Activated naive CD8-positive, alpha-beta T cell treated with anti-CD3 and anti-CD28 coated beads, Interleukin-2, amount 50 U/mL, for 24 hours (primary cell): ENCODE measurements around the gene PML.
A peak's percentile ranks its signal among the peaks of the same experiment; 100 is the strongest.
"Not testable (repeated sequence)": the region's sequence is repeated elsewhere in the genome, so short reads cannot be mapped to it uniquely, and the experiment has no call there.

Experiments used
- ATAC-seq: fragments of 150-1000 bp; cut with Tn5 transposase; one replicate; pipeline ENCODE4 v1.10.0; 2021
- DNase-seq: peaks from one replicate; pipeline ENCODE4 v3.0.0; 2021
- H3K27ac Mint-ChIP-seq: one replicate; pipeline ENCODE4 v1.8.0; 2021; ENCODE audit warnings: mild to moderate bottlenecking, mixed read lengths
- H3K27me3 Mint-ChIP-seq: one replicate; pipeline ENCODE4 v1.8.0; 2021; ENCODE audit warnings: mixed read lengths
- H3K36me3 Mint-ChIP-seq: one replicate; pipeline ENCODE4 v1.8.0; 2021; ENCODE audit warnings: low read depth, mixed read lengths
- H3K4me1 Mint-ChIP-seq: one replicate; pipeline ENCODE4 v1.8.0; 2021; ENCODE audit warnings: mixed read lengths
- H3K4me3 Mint-ChIP-seq: one replicate; pipeline ENCODE4 v1.8.0; 2021; ENCODE audit warnings: mild to moderate bottlenecking, moderate library complexity, mixed read lengths
- H3K9me3 Mint-ChIP-seq: one replicate; pipeline ENCODE4 v1.8.0; 2021; ENCODE audit warnings: mixed read lengths

Gene PML

GRCh38 chr15:73969151-73969759 is 25.3 kb upstream of the PML start:
- Mint-ChIP-seq H3K36me3 (peaks cover 2% of the 10 kb centered on the region), H3K27me3 (peaks cover 3% of the 10 kb centered on the region), H3K9me3 (peaks cover 2% of the 10 kb centered on the region), H3K4me1 (peaks cover 30% of the 10 kb centered on the region), H3K27ac (no peak overlapping the region), H3K4me3 (no peak overlapping the region)
- ATAC-seq (no peak), DNase-seq (no peak)

- DNase-seq (peak; percentile 83), ATAC-seq (peak; percentile 76)
- Mint-ChIP-seq H3K27ac (no peak overlapping the region), H3K4me1 (peaks cover 27% of the 10 kb centered on the region), H3K36me3 (peaks cover 4% of the 10 kb centered on the region), H3K27me3 (peaks cover 19% of the 10 kb centered on the region), H3K4me3 (no peak overlapping the region), H3K9me3 (peaks cover 3% of the 10 kb centered on the region)
These were observed 21.4 kb upstream of the PML start for GRCh38 chr15:73972984-73973682.

- Mint-ChIP-seq H3K27me3 (peaks cover 19% of the 10 kb centered on the region), H3K4me1 (peaks cover 27% of the 10 kb centered on the region)
- not testable (repeated sequence) for H3K27ac Mint-ChIP-seq, ATAC-seq, H3K9me3 Mint-ChIP-seq, H3K36me3 Mint-ChIP-seq, DNase-seq, H3K4me3 Mint-ChIP-seq
These were observed 20.8 kb upstream of the PML start for GRCh38 chr15:73973683-73974200.

- DNase-seq, H3K4me3 Mint-ChIP-seq, H3K9me3 Mint-ChIP-seq, H3K27ac Mint-ChIP-seq, H3K36me3 Mint-ChIP-seq: not testable (repeated sequence)
- peak; percentile 27 for ATAC-seq
- Mint-ChIP-seq H3K4me1 (peaks cover 34% of the 10 kb centered on the region), H3K27me3 (peaks cover 22% of the 10 kb centered on the region)
These were observed 18.9 kb upstream of the PML start for GRCh38 chr15:73975440-73976125.

- H3K9me3 Mint-ChIP-seq = peaks cover 3% of the 10 kb centered on the region
- H3K4me3 Mint-ChIP-seq = no peak overlapping the region
- H3K4me1 Mint-ChIP-seq = peaks cover 55% of the 10 kb centered on the region
- peaks cover 22% of the 10 kb centered on the region for H3K27me3 Mint-ChIP-seq
- no peak for ATAC-seq
- no peak for DNase-seq
- H3K27ac Mint-ChIP-seq = peak overlapping the region; percentile 59
- peaks cover 4% of the 10 kb centered on the region for H3K36me3 Mint-ChIP-seq
These were observed 15.6 kb upstream of the PML start for GRCh38 chr15:73978896-73979295.

GRCh38 chr15:73979636-73980035 is 14.9 kb upstream of the PML start:
- Mint-ChIP-seq H3K4me1 (peaks cover 55% of the 10 kb centered on the region), H3K27me3 (peaks cover 17% of the 10 kb centered on the region), H3K36me3 (no peaks in the 10 kb centered on the region), H3K9me3 (no peaks in the 10 kb centered on the region), H3K27ac (no peak overlapping the region), H3K4me3 (no peak overlapping the region)
- no peak for ATAC-seq
- no peak for DNase-seq

GRCh38 chr15:73981761-73982221 is 12.7 kb upstream of the PML start:
- peaks cover 45% of the 10 kb centered on the region for H3K4me1 Mint-ChIP-seq
- ATAC-seq = peak; percentile 61
- peak overlapping the region; percentile 54 for H3K4me3 Mint-ChIP-seq
- peaks cover 3% of the 10 kb centered on the region for H3K27me3 Mint-ChIP-seq
- DNase-seq = no peak
- H3K36me3 Mint-ChIP-seq = no peaks in the 10 kb centered on the region
- H3K9me3 Mint-ChIP-seq = no peaks in the 10 kb centered on the region
- peak overlapping the region; percentile 88 for H3K27ac Mint-ChIP-seq

DNA sequence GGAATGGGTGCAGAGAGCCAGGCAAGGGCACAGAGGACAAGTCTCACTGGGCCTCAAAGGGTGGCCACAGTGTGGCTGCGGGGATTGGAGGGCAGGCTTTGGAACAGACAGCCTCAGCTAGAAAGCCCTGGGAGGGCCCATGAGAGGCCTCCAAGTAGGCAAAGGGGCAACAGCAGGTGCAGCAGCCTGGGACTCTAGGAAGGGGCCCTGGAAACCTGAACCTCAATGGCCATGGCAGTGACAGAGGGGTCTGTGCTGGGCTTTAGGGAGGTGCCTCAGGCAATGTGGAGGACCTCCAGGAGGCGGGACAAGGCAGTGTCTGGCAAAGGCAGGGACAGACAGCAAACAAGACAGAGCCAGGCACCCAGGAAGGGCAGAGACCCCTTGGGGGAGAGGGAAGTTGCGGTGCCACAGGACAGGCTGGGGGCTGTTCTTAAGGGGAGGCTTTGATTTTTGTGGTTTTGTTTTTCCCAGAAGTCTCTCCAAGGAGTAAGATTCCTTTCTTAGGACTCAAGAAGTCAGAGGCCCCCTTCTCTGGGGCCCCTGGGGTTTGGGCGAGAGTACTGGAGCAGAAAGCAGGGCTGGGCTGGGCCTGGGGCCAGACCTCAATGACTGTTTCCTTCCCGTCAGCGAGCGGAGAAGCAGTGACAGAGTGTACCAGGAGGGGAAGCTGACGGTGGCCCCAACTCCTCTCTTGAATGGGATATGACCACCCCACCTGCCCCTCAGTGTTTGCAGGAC is 12.1 kb upstream of the PML start:
- Mint-ChIP-seq H3K27ac (peak overlapping the region; percentile 88), H3K36me3 (no peaks in the 10 kb centered on the region), H3K4me1 (peaks cover 48% of the 10 kb centered on the region), H3K27me3 (peaks cover 3% of the 10 kb centered on the region), H3K4me3 (peak overlapping the region; percentile 54), H3K9me3 (no peaks in the 10 kb centered on the region)
- DNase-seq = peak; percentile 61
- ATAC-seq = peak; percentile 79

GRCh38 chr15:73983211-73983727 is 11.2 kb upstream of the PML start:
- Mint-ChIP-seq H3K36me3 (no peaks in the 10 kb centered on the region), H3K9me3 (no peaks in the 10 kb centered on the region), H3K4me3 (no peak overlapping the region), H3K27ac (peak overlapping the region; percentile 27), H3K4me1 (peaks cover 52% of the 10 kb centered on the region), H3K27me3 (peaks cover 3% of the 10 kb centered on the region)
- ATAC-seq (no peak), DNase-seq (no peak)

DNA sequence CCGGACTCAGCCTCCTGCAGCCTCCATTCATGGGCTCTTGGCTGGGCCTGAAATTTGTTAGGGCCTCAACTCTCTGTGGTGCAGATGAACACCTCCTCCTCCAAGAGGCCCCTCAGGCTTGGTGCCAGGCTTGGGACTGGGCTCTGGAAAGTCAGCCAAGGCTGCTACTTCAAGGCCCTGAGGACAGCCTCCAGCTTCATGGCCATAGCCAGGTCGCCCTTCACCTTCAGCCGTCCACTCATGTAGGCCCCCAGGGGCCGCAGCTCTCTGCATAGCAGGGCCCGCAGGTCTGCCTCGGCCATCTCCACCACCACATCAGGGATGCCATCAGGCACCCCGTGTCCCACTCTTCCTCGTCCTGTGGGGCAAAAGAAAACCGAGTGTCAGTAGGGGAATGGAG is 10.7 kb upstream of the PML start:
- peaks cover 52% of the 10 kb centered on the region for H3K4me1 Mint-ChIP-seq
- peaks cover 3% of the 10 kb centered on the region for H3K27me3 Mint-ChIP-seq
- ATAC-seq (no peak), DNase-seq (no peak)
- no peak overlapping the region for H3K27ac Mint-ChIP-seq
- H3K9me3 Mint-ChIP-seq = no peaks in the 10 kb centered on the region
- H3K4me3 Mint-ChIP-seq = no peak overlapping the region
- no peaks in the 10 kb centered on the region for H3K36me3 Mint-ChIP-seq

DNA sequence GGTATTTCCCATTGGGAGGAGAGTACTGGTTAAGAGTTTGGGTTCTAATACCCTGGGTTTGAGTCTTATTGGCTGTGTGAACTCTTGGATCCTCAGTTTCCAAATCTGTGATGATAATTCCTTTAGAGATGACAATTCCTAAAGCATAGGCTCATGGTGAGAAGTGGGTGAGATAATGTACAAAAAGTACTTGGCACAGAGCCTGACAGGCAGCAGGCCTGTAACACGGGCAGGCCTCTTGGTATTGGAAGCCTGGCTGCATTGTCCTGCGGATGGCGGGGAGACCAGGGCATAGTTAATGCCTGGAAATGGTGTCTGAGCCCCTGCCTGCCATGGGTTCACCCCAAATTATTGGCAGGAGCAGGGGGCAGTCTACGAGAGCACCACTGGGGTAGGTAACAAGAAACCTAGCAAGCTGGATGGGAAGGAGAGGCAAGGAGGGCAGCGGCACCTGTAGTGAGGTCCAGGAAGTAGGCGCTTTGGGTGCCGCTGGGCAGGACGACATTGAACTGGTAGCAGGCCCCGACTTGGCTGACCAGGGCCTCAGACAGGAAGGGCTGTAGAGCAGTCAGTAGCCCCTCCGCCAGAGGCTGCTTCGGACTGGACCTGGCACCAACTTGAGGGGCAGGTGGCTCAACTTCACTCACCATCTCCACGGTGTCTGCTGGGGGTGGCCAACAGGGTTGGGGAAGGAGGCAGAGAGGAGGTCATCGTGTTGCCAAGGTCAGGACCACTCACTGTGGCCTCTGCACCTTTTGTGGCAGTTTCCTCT is 10.1 kb upstream of the PML start:
- Mint-ChIP-seq H3K27ac (peak overlapping the region; percentile 36), H3K4me1 (peaks cover 49% of the 10 kb centered on the region), H3K36me3 (no peaks in the 10 kb centered on the region), H3K9me3 (no peaks in the 10 kb centered on the region), H3K4me3 (no peak overlapping the region), H3K27me3 (no peaks in the 10 kb centered on the region)
- ATAC-seq = no peak
- no peak for DNase-seq

- no peak overlapping the region for H3K27ac Mint-ChIP-seq
- H3K36me3 Mint-ChIP-seq = no peaks in the 10 kb centered on the region
- H3K4me3 Mint-ChIP-seq = no peak overlapping the region
- ATAC-seq (peak; percentile 9), DNase-seq (no peak)
- H3K27me3 Mint-ChIP-seq = no peaks in the 10 kb centered on the region
- H3K4me1 Mint-ChIP-seq = peaks cover 48% of the 10 kb centered on the region
- no peaks in the 10 kb centered on the region for H3K9me3 Mint-ChIP-seq
These were observed 9.2 kb upstream of the PML start for GRCh38 chr15:73985101-73985873.
